ENCODE results near the gene NAA40.

The NAA40 gene

DNA sequence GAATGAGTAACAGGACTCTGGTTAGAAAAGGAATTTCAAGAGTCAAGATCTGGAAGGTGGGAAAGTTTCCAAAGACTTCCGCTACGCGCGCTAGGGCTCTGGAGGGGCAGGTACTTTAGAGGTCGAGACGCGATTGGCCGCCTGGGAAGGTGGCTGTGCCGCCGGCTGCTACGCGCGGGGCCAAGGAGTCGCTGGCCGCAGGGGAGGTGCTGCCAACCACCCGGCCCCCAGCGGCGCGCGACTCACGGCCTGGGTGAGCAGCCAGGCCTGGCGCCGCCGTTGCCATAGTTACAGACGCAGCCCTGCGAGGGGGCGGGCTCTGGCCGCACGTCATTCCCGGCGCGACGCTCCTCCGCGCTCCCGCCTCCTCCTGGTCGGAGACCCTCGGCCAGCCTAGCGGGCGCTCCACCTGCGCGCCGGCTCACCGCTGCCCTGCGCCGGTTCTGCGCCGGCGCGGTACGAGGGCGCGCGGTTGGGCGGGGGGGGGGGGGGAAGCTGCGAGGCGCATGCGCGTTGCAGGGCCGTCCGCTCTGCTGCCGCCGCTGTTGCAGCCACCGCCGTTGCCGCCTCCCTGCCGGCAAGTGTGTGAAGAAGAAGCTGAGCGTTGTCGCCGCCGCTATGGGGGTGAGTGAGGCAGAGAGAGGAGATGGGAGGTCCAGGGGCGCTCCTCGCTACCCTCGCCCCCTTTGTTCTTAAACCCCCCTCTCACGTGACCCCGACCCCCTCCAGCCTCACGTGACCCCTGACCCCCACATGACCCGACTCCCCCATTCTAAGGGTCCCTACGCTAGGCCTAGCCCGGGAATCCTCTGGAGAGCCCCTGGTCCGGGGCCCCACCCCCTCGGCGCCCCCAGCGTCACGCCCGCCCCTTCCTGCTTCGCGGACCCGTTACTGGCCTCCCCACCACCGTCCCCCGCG lies at the start of gene NAA40 (continued):
- TF ChIP-seq HIC1 (tag by site-specific recombination; IDR thresholded peaks at IDR 0.05) (peak; percentile 60; the same call in 1 of the 2 replicates), ZSCAN18 (tag by site-specific recombination; IDR thresholded peaks at IDR 0.05) (no peak), ZNF157 (tag by site-specific recombination; IDR thresholded peaks at IDR 0.05) (no peak), ZNF558 (tag by site-specific recombination; IDR thresholded peaks at IDR 0.05) (no peak), ZNF645 (tag by site-specific recombination; IDR thresholded peaks at IDR 0.05) (no peak), ZNF341 (tag by site-specific recombination; IDR thresholded peaks at IDR 0.05; ENCODE audit: low read depth) (peak; percentile 100), GLIS1 (tag by site-specific recombination; IDR thresholded peaks at IDR 0.05) (peak; percentile 97), ZFHX2 (tag by site-specific recombination; conservative IDR thresholded peaks at IDR 0.05) (peak; percentile 32; the same call in 1 of the 2 replicates), GLIS2 (tag by site-specific recombination; IDR thresholded peaks at IDR 0.05) (peak; percentile 89), EGR2 (tag by site-specific recombination; IDR thresholded peaks at IDR 0.05; ENCODE audit: low read depth) (no peak), ZNF610 (tag by site-specific recombination; IDR thresholded peaks at IDR 0.05; ENCODE audit: borderline replicate concordance) (no peak), ZNF366 (tag by site-specific recombination; conservative IDR thresholded peaks at IDR 0.05) (no peak; the same call in 1 of the 2 replicates), PATZ1 (tag by site-specific recombination; IDR thresholded peaks at IDR 0.05) (peak; percentile 84), ZNF664 (tag by site-specific recombination; IDR thresholded peaks at IDR 0.05) (no peak), ZNF335 (tag by site-specific recombination; conservative IDR thresholded peaks at IDR 0.05) (peak; percentile 90), ZSCAN30 (tag by site-specific recombination; IDR thresholded peaks at IDR 0.05) (peak; percentile 57; the same call in 1 of the 2 replicates), ZNF629 (tag by site-specific recombination; IDR thresholded peaks at IDR 0.05) (peak; percentile 32; the same call in 1 of the 2 replicates), PRDM10 (tag by site-specific recombination; IDR thresholded peaks at IDR 0.05) (no peak), ZNF292 (tag by site-specific recombination; IDR thresholded peaks at IDR 0.05; ENCODE audit: borderline replicate concordance, low read depth) (no peak), ZNF324 (tag by site-specific recombination; IDR thresholded peaks at IDR 0.05) (no peak)
- TF ChIP-seq, protein P1, sequence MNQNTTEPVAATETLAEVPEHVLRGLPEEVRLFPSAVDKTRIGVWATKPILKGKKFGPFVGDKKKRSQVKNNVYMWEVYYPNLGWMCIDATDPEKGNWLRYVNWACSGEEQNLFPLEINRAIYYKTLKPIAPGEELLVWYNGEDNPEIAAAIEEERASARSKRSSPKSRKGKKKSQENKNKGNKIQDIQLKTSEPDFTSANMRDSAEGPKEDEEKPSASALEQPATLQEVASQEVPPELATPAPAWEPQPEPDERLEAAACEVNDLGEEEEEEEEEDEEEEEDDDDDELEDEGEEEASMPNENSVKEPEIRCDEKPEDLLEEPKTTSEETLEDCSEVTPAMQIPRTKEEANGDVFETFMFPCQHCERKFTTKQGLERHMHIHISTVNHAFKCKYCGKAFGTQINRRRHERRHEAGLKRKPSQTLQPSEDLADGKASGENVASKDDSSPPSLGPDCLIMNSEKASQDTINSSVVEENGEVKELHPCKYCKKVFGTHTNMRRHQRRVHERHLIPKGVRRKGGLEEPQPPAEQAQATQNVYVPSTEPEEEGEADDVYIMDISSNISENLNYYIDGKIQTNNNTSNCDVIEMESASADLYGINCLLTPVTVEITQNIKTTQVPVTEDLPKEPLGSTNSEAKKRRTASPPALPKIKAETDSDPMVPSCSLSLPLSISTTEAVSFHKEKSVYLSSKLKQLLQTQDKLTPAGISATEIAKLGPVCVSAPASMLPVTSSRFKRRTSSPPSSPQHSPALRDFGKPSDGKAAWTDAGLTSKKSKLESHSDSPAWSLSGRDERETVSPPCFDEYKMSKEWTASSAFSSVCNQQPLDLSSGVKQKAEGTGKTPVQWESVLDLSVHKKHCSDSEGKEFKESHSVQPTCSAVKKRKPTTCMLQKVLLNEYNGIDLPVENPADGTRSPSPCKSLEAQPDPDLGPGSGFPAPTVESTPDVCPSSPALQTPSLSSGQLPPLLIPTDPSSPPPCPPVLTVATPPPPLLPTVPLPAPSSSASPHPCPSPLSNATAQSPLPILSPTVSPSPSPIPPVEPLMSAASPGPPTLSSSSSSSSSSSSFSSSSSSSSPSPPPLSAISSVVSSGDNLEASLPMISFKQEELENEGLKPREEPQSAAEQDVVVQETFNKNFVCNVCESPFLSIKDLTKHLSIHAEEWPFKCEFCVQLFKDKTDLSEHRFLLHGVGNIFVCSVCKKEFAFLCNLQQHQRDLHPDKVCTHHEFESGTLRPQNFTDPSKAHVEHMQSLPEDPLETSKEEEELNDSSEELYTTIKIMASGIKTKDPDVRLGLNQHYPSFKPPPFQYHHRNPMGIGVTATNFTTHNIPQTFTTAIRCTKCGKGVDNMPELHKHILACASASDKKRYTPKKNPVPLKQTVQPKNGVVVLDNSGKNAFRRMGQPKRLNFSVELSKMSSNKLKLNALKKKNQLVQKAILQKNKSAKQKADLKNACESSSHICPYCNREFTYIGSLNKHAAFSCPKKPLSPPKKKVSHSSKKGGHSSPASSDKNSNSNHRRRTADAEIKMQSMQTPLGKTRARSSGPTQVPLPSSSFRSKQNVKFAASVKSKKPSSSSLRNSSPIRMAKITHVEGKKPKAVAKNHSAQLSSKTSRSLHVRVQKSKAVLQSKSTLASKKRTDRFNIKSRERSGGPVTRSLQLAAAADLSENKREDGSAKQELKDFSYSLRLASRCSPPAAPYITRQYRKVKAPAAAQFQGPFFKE (tag by site-specific recombination; IDR thresholded peaks at IDR 0.05; ENCODE audit: borderline replicate concordance), result no peak

All from HEK293 (cell line).